DMS53 (cell line): Measurements from ENCODE around the gene NANOGP8.

Experiments
- DNase-seq: peaks from one replicate; lab custom pipeline; 2025; lab: John Stamatoyannopoulos, UW

NANOGP8 gene

GRCh38 chr15:35060591-35060990, 24.5 kb downstream of the NANOGP8 start:
- DNase-seq = no peak

- DNase-seq = no peak
Measured at GRCh38 chr15:35058534-35059054, 26.5 kb downstream of the NANOGP8 start.

GRCh38 chr15:35055416-35056105, 29.5 kb downstream of the NANOGP8 start:
- no peak for DNase-seq

- no peak for DNase-seq
Measured at GRCh38 chr15:35054380-35054779, 30.7 kb downstream of the NANOGP8 start.

GRCh38 chr15:35047996-35048395, 37.1 kb downstream of the NANOGP8 start:
- DNase-seq = no peak

GRCh38 chr15:35047528-35047927, 37.6 kb downstream of the NANOGP8 start:
- no peak for DNase-seq

- DNase-seq = no peak
Measured at GRCh38 chr15:35043373-35044095, 41.6 kb downstream of the NANOGP8 start.

- no peak for DNase-seq
Measured at GRCh38 chr15:35040339-35041255, 44.5 kb downstream of the NANOGP8 start.

GRCh38 chr15:35038626-35039451, 46.3 kb downstream of the NANOGP8 start:
- DNase-seq = no peak
